DND-41 (cell line): ENCODE data around the gene BTN2A1.

Experiments used
- EZH2 ChIP-seq: IDR thresholded peaks from 3 replicates; pipeline ENCODE4 v1.6.1; 2012; ENCODE audit warnings: borderline replicate concordance, low read depth, mild to moderate bottlenecking, moderate library complexity, low read length, inconsistent platforms; ENCODE audit not compliant: severe bottlenecking
- TF ChIP-seq, protein P1 (sequence below): IDR thresholded peaks from 2 replicates; pipeline ENCODE4 v1.5.1; 2012; ENCODE audit warnings: borderline replicate concordance, low read length, moderate library complexity, mild to moderate bottlenecking; ENCODE audit not compliant: poor library complexity, severe bottlenecking; ENCODE audit errors: extremely low read depth

GRCh38 chr6:26427451-26427809, 30.3 kb upstream of the BTN2A1 start:
- TF ChIP-seq, protein P1, sequence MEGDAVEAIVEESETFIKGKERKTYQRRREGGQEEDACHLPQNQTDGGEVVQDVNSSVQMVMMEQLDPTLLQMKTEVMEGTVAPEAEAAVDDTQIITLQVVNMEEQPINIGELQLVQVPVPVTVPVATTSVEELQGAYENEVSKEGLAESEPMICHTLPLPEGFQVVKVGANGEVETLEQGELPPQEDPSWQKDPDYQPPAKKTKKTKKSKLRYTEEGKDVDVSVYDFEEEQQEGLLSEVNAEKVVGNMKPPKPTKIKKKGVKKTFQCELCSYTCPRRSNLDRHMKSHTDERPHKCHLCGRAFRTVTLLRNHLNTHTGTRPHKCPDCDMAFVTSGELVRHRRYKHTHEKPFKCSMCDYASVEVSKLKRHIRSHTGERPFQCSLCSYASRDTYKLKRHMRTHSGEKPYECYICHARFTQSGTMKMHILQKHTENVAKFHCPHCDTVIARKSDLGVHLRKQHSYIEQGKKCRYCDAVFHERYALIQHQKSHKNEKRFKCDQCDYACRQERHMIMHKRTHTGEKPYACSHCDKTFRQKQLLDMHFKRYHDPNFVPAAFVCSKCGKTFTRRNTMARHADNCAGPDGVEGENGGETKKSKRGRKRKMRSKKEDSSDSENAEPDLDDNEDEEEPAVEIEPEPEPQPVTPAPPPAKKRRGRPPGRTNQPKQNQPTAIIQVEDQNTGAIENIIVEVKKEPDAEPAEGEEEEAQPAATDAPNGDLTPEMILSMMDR = no peak
- no peak for TF ChIP-seq EZH2
